A673 (cell line): ENCODE results near the gene DLG2. TPM values are rescaled to one million over a fixed set of nuclear protein-coding genes. Genes with fewer than 3 reads are reported as not detected.

Experiments used
- BruUV-seq: library from RNA; stranded (reverse); fragments of 400-500 nt; replicated peaks from 2 replicates; lab custom pipeline; 2021; lab: Mats Ljungman, UMichigan
- CTCF ChIA-PET: fragments of 300-600 bp; sonication (Branson Sonifier 250); formaldehyde crosslinking; loops from one replicate; lab custom pipeline; 2022; ENCODE audit warnings: antibody characterized with exemption; lab: Charles Lee
- POLR2A ChIA-PET: fragments of 300-600 bp; sonication (Branson Sonifier 250); formaldehyde crosslinking; loops from one replicate; lab custom pipeline; 2022; ENCODE audit warnings: antibody characterized with exemption; ENCODE audit not compliant: low non-redundant PET; lab: Charles Lee
- DNase-seq: peaks from one replicate; pipeline ENCODE4 v3.0.0-alpha.2; 2015; ENCODE audit warnings: low spot score
- H3K27ac ChIP-seq: fragments of 200-600 bp; sonication (generic); 2 replicates; pipeline ENCODE4 v1.5.1; 2016; ENCODE audit warnings: mixed run types, low read depth, mild to moderate bottlenecking, mixed read lengths, antibody characterized with exemption, low read length; ENCODE audit not compliant: poor library complexity, severe bottlenecking
- H3K27me3 ChIP-seq: fragments of 200-600 bp; sonication (generic); replicated peaks from 2 replicates; pipeline ENCODE4 v1.6.1; 2017; ENCODE audit warnings: mixed run types, low read depth, mild to moderate bottlenecking, mixed read lengths, antibody characterized with exemption, low read length; ENCODE audit not compliant: insufficient read depth, poor library complexity
- H3K36me3 ChIP-seq: fragments of 200-600 bp; sonication (generic); 2 replicates; pipeline ENCODE4 v1.6.1; 2016; ENCODE audit warnings: mixed run types, mild to moderate bottlenecking, mixed read lengths, antibody characterized with exemption, low read length; ENCODE audit not compliant: insufficient read depth, poor library complexity, severe bottlenecking
- H3K4me1 ChIP-seq: fragments of 200-600 bp; sonication (generic); 2 replicates; pipeline ENCODE4 v1.6.1; 2017; ENCODE audit warnings: mixed run types, mild to moderate bottlenecking, mixed read lengths, antibody characterized with exemption, low read length; ENCODE audit not compliant: insufficient read depth, poor library complexity, severe bottlenecking
- H3K4me3 ChIP-seq: fragments of 200-600 bp; sonication (generic); 2 replicates; pipeline ENCODE4 v1.5.1; 2016; ENCODE audit warnings: low read depth, mixed run types, mild to moderate bottlenecking, mixed read lengths, low read length; ENCODE audit not compliant: poor library complexity, severe bottlenecking
- H3K9me3 ChIP-seq: fragments of 200-600 bp; sonication (generic); 2 replicates; pipeline ENCODE4 v1.6.1; 2016; ENCODE audit warnings: mixed run types, low read depth, mild to moderate bottlenecking, mixed read lengths, antibody characterized with exemption, low read length; ENCODE audit not compliant: poor library complexity, severe bottlenecking
- EZH2 ChIP-seq: fragments of 200-600 bp; sonication (generic); IDR thresholded peaks from 2 replicates; pipeline ENCODE4 v1.6.1; 2017; ENCODE audit warnings: borderline replicate concordance, low read depth, mild to moderate bottlenecking, mixed read lengths, antibody characterized with exemption, low read length; ENCODE audit not compliant: poor library complexity, severe bottlenecking
- intact Hi-C: fragments of 100-400 bp; cut with micrococcal nuclease; formaldehyde crosslinking; loops from one replicate; pipeline ENCODE4 v1.10.0; 2022; ENCODE audit not compliant: unreplicated experiment
- total RNA-seq: library from RNA; stranded (reverse); gene quantifications from 2 replicates; pipeline ENCODE4 v1.2.3, GENCODE V29; 2021
- TF ChIP-seq, protein P1 (sequence below): fragments of 300-800, 200-600 bp; sonication (generic); conservative IDR thresholded peaks from 2 replicates; pipeline ENCODE4 v1.5.1; 2017; ENCODE audit warnings: low read depth, mild to moderate bottlenecking, antibody characterized with exemption, low read length, moderate library complexity, mixed read lengths

The DLG2 gene
- total RNA-seq, 1 experiment from 2014 or later, result 277 TPM

DNA sequence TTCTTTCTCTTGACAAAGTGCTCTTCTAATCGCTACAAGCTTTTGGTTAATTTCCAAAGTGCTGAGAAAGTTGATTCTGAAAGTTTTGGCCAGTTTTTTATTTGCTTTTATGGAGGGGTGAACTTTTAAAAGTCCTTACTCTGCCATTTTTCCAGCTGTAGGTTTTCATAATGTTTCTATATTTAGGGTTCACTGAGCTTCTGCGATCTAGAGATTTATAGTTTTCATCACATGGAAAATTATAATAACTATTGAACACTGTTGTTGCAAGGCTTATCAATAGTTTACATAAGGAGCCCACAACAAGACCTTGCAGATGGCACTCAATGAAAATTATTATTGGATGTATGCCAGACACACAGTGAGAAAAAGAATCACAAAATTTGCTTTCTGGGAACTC, 55.1 kb downstream of the DLG2 start:
- intact Hi-C loops, result no loop called here
- no peak for TF ChIP-seq EZH2
- no peak overlapping the region for H3K27ac ChIP-seq
- no peak for DNase-seq
- H3K36me3 ChIP-seq, result no peaks in the 10 kb centered on the region
- H3K9me3 ChIP-seq, result no peaks in the 10 kb centered on the region
- peaks cover 5% of the 10 kb centered on the region for H3K27me3 ChIP-seq
- no peaks in the 10 kb centered on the region for H3K4me1 ChIP-seq
- BruUV-seq, result no TSS peak
- H3K4me3 ChIP-seq, result no peak overlapping the region
- ChIA-PET CTCF (no interaction called here), POLR2A (no interaction called here)

DNA sequence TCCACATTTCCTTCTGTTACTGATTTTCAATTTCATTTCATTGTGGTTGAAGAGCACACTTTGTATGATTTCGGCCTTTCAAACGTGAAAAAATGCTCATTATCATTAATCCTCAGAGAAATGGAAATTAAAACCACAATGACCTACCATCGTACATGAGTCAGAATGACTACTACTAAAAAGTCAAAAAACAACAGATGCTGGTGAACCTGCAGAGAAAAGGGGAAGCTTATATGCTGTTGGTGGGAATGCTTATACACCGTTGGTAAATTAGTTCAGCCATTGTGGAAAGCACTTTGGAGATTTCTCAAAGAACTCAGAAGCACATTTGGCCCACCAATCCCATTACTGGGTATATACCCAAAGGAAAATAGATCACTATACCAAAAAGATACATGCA, 57.6 kb downstream of the DLG2 start:
- DNase-seq, result no peak
- CTCF ChIA-PET, result no interaction called here
- BruUV-seq, result no TSS peak
- peaks cover 5% of the 10 kb centered on the region for H3K27me3 ChIP-seq
- H3K9me3 ChIP-seq, result no peaks in the 10 kb centered on the region
- POLR2A ChIA-PET, result no interaction called here
- H3K4me1 ChIP-seq, result no peaks in the 10 kb centered on the region
- no peaks in the 10 kb centered on the region for H3K36me3 ChIP-seq
- TF ChIP-seq, protein P1, sequence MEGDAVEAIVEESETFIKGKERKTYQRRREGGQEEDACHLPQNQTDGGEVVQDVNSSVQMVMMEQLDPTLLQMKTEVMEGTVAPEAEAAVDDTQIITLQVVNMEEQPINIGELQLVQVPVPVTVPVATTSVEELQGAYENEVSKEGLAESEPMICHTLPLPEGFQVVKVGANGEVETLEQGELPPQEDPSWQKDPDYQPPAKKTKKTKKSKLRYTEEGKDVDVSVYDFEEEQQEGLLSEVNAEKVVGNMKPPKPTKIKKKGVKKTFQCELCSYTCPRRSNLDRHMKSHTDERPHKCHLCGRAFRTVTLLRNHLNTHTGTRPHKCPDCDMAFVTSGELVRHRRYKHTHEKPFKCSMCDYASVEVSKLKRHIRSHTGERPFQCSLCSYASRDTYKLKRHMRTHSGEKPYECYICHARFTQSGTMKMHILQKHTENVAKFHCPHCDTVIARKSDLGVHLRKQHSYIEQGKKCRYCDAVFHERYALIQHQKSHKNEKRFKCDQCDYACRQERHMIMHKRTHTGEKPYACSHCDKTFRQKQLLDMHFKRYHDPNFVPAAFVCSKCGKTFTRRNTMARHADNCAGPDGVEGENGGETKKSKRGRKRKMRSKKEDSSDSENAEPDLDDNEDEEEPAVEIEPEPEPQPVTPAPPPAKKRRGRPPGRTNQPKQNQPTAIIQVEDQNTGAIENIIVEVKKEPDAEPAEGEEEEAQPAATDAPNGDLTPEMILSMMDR, result no peak
- no peak for TF ChIP-seq EZH2
- H3K4me3 ChIP-seq, result no peak overlapping the region
- intact Hi-C loops, result no loop called here
- no peak overlapping the region for H3K27ac ChIP-seq

DNA sequence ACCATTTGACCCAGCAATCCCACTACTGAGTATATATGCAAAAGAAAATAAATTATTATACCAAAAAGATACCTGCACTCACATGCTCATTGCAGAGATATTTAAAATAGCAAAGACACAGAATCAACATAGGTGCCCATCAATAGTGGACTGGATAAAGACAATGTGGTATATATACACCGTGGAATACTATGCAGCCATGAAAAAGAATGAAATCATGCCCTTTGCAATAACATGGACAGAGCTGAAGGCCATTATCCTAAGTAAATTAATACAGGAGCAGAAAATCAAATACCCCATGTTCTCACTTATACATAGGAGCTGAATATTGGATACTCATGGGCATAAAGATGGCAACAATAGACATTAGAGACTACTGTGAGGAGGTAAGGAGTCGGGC, 68.7 kb downstream of the DLG2 start:
- Histone ChIP-seq H3K4me1 (no peaks in the 10 kb centered on the region), H3K9me3 (no peaks in the 10 kb centered on the region), H3K27ac (no peak overlapping the region), H3K4me3 (no peak overlapping the region), H3K36me3 (no peaks in the 10 kb centered on the region), H3K27me3 (no peaks in the 10 kb centered on the region)
- no peak for DNase-seq
- no TSS peak for BruUV-seq
- CTCF ChIA-PET, result no interaction called here
- POLR2A ChIA-PET, result no interaction called here
- TF ChIP-seq, protein P1, result no peak
- no peak for TF ChIP-seq EZH2
- intact Hi-C loops, result no loop called here

DNA sequence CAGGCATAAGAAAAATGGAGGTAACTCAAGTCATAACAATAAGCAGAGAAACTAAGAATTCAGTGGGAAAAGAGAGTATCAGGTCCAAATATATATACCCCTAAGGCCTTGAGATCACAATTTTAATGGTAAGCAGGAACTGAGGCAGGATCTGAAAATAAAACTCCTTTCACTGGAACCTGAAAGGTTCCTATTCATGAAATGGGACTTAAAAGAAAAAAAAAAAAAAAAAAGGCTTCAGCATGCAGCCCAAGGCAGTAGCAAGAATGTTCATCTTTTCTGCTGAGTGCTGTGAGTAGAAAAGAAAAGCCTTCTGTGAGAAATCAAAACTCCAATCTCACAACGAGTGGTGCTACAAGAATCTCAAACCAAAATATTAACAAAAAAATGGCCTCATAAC, 75.3 kb downstream of the DLG2 start:
- Histone ChIP-seq H3K4me1 (no peaks in the 10 kb centered on the region), H3K27ac (no peak overlapping the region), H3K36me3 (no peaks in the 10 kb centered on the region), H3K9me3 (no peaks in the 10 kb centered on the region), H3K27me3 (no peaks in the 10 kb centered on the region), H3K4me3 (no peak overlapping the region)
- TF ChIP-seq, protein P1, result no peak
- no peak for TF ChIP-seq EZH2
- no peak for DNase-seq
- BruUV-seq, result no TSS peak
- intact Hi-C loops, result loop anchor here (1.0 kb wide), 1 partner anchor 12 kb away; no protein-coding TSS in a partner anchor
- POLR2A ChIA-PET, result no interaction called here
- CTCF ChIA-PET, result no interaction called here
